H1 (cell line): ENCODE results near the gene CXCR3. TPM values are rescaled to one million over a fixed set of nuclear protein-coding genes. Genes with fewer than 3 reads are reported as not detected.

Experiments used
- CTBP2 ChIP-seq: IDR thresholded peaks from 2 replicates; pipeline ENCODE4 v1.7.0; 2011; ENCODE audit warnings: borderline replicate concordance, mild to moderate bottlenecking, moderate library complexity, mixed read lengths, low read length; ENCODE audit not compliant: insufficient read depth, insufficient read length
- E2F6 ChIP-seq: IDR thresholded peaks from 2 replicates; pipeline ENCODE4 v1.6.1; 2012; ENCODE audit warnings: inconsistent platforms
- POLR2AphosphoS5 ChIP-seq: IDR thresholded peaks from 2 replicates; pipeline ENCODE4 v1.6.1; 2011; ENCODE audit warnings: low read depth, low read length
- RXRA ChIP-seq: IDR thresholded peaks from 2 replicates; pipeline ENCODE4 v1.6.1; 2011; ENCODE audit warnings: low read depth, mild to moderate bottlenecking, low read length, moderate library complexity; ENCODE audit not compliant: insufficient read depth
- ZNF274 ChIP-seq: IDR thresholded peaks from 2 replicates; pipeline ENCODE4 v1.7.0; 2012; ENCODE audit warnings: low read length, borderline replicate concordance; ENCODE audit errors: extremely low read depth
- polyA plus RNA-seq, 7 experiments: library from polyadenylated mRNA; depleted of rRNA in 3 of 7; stranded (reverse) in 5 of 7; unstranded in 2 of 7; fragments of >200 nt in 5 of 7; fragments of 200-250 nt in 2 of 7; gene quantifications; 1 replicate in 5 of 7; 2 replicates in 1 of 7; 4 replicates in 1 of 7; pipeline versions ENCODE4 v1.2.1 to v1.2.3, GENCODE V29; 2011 to 2013; ENCODE audit warnings: missing spikeins in 2 of 7, mixed read lengths in 2 of 7
- total RNA-seq: library from RNA; stranded (reverse); fragmentation: NEBNext Ultra II Directional; extraction: Animal tissue kit (Norgen Biotek cat#: 25700); gene quantifications from 2 replicates; pipeline ENCODE4 v1.2.1, GENCODE V29; 2021
- TF ChIP-seq, protein P1 (sequence below): IDR thresholded peaks from 2 replicates; pipeline ENCODE4 v1.6.1; 2012; ENCODE audit warnings: low read length, inconsistent platforms

The CXCR3 gene
- total and polyA plus RNA-seq, 2 of the 8 experiments (the other 6 are each of a cell fraction or from before 2014, with no cell fraction given), result not detected

DNA sequence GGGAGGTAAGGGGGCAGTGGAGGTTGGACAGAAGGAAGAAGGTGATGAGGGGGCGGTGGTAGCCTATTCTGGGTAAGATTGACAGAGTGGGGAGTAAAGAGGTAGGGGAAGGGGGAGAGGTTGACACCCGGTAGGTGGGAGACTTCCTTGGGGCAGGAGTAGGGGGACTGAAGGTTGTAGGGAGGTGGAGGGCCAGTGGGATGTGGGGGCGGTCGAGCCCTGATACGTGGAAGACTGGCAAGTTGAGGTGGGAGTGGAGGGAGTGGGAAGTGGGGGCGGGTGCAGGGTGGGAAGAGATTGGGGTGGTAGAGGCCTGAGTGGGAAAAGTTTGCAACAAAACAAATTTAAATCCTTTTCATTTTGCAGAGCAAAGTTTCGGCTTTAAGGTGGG, 38.3 kb downstream of the CXCR3 start (continued):
- no peak for TF ChIP-seq E2F6
- no peak for TF ChIP-seq RXRA
- TF ChIP-seq ZNF274, result no peak
- TF ChIP-seq POLR2AphosphoS5, result no peak
- TF ChIP-seq, protein P1, sequence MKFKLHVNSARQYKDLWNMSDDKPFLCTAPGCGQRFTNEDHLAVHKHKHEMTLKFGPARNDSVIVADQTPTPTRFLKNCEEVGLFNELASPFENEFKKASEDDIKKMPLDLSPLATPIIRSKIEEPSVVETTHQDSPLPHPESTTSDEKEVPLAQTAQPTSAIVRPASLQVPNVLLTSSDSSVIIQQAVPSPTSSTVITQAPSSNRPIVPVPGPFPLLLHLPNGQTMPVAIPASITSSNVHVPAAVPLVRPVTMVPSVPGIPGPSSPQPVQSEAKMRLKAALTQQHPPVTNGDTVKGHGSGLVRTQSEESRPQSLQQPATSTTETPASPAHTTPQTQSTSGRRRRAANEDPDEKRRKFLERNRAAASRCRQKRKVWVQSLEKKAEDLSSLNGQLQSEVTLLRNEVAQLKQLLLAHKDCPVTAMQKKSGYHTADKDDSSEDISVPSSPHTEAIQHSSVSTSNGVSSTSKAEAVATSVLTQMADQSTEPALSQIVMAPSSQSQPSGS, result no peak
- no peak for TF ChIP-seq CTBP2
